Posterior vena cava (tissue), 2 donors: ENCODE measurements around the gene PLAC9. TPM values are rescaled to one million over a fixed set of nuclear protein-coding genes. Genes with fewer than 3 reads are reported as not detected.

ENCODE experiments used
- DNase-seq: peaks from one replicate; pipeline ENCODE4 v3.0.0-alpha.2; 2020; ENCODE audit warnings: low spot score
- intact Hi-C, 2 donors: fragments of 100-400 bp; cut with DNase I; formaldehyde crosslinking; loops; one replicate each; pipeline versions ENCODE4 v1.14.1 to v1.14.2; 2022 to 2023
- total RNA-seq, 2 donors: library from RNA; stranded (reverse); fragmentation: NEBNext Ultra II Directional; extraction: Animal tissue kit (Norgen Biotek cat#: 25700); gene quantifications; one replicate each; pipeline ENCODE4 v1.2.1, GENCODE V29; 2021
- donor health status: DM: yes; HTN: yes; CAD: no.
- donor health status: DM: yes; HTN: yes; CAD: no.

PLAC9 gene
- total RNA-seq, 2 donors from 2014 or later = 62.4 to 155 TPM

DNA sequence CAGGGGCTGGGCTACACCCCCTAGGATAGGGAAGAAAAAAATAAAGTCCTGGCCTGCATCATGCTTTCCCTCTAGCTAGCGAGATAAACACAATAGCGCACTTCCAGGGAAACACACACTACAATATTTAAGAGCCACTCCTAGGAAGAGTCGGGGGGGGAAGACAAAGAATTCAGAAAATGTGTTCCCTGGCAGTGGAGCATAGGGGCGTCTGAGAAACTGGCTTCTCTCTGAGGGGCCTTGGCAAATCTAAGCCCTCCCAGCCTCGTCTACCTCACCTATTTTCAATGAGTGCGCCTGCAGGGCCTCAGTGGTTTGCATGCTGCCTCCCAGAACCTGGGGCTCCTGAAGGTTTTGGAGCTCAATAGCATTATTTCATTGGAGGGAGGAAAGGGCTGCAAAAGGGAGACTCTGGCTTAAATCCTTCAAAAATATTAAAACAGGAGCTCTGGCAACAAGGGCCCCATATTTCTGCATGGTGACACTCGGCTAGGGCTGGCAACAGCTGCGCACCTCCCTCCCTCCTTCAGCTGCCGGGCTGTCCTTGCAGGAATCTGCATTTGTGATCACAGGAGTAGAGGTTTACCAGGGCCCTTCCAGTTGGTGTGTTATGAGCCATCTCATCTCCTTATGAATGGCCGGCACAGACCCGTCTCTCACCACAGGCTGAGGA is 62.0 kb downstream of the PLAC9 start:
- no peak for DNase-seq
- intact Hi-C loops = no loop called here

Other genes starting within 250 kb of the PLAC9 start
- gene SFTPD, start 183.6 kb upstream of the PLAC9 start, total RNA-seq = under 1 TPM in 1 of 2 donors, not detected in 1; 0.19 TPM
- 10 to 100 TPM in 1 of 2 donors, 1 to 10 TPM in 1; 8.2 to 12.3 TPM for gene TMEM254, start 54.1 kb upstream of the PLAC9 start, total RNA-seq
- gene ANXA11, start 72.8 kb downstream of the PLAC9 start, total RNA-seq = 100 to 1,000 TPM; 247 to 269 TPM
- under 1 TPM in 1 of 2 donors, not detected in 1; 0.37 TPM for gene MAT1A, start 156.9 kb downstream of the PLAC9 start, total RNA-seq
- gene DYDC1, start 224.0 kb downstream of the PLAC9 start, total RNA-seq = not detected
- gene DYDC2, start 224.1 kb downstream of the PLAC9 start, total RNA-seq = not detected